ENCODE data around the gene TMEM267. TPM values are rescaled to one million over a fixed set of nuclear protein-coding genes. Genes with fewer than 3 reads are reported as not detected.

TMEM267 gene
- total RNA-seq = 10 to 100 TPM in 1 of 4 donors, 1 to 10 TPM in 3; 6.1 to 10.4 (median 9.2) TPM

- peak; percentile 96 for DNase-seq (ENCODE audit: extremely low spot score)
- peak within 1 kb of the TSS; percentile 76 to 89 (median 84) for H3K4me3 ChIP-seq
- TF ChIP-seq POLR2A (IDR thresholded peaks at IDR 0.05; ENCODE audit: low read depth) (no peak), EP300 (IDR thresholded peaks at IDR 0.05) (no peak), CTCF (IDR thresholded peaks at IDR 0.05) (no peak), POLR2AphosphoS5 (IDR thresholded peaks at IDR 0.05) (peak; percentile 83 to 91)
- H3K4me1 ChIP-seq = peaks cover 14 to 31% (median 22%) of the 10 kb centered on the region in 4 donors
- WGBS = under 1% methylated on average over 24 of the region's 62 CpGs
- no peaks in the 10 kb centered on the region for H3K9me3 ChIP-seq
- H3K27ac ChIP-seq (replicated peaks in 1 of 4) = peak within 1 kb of the TSS; percentile 91 to 97 (median 95)
- intact Hi-C loops (cut with DNase I) = loop anchor here (5.0 to 10.0 kb wide), 3 partner anchors 86 to 359 kb away; partner anchors contain the start of genes HMGCS1 and ZNF131
- no peaks in the 10 kb centered on the region for H3K27me3 ChIP-seq
- H3K36me3 ChIP-seq = no peaks in the 10 kb centered on the region
Measured at GRCh38 chr5:43483298-43484105, at the start of gene TMEM267. Gene TMEM267 (minus strand): TSS chr5:43483865. CDS start chr5:43453969, 29,896 bp downstream.

- no peak overlapping the region for H3K27ac ChIP-seq (replicated peaks in 1 of 4)
- intact Hi-C loops (cut with DNase I) = no loop called here
- H3K36me3 ChIP-seq = peaks cover 54 to 89% (median 73%) of the 10 kb centered on the region in 4 donors
- no peaks in the 10 kb centered on the region for H3K27me3 ChIP-seq
- 93% methylated on average over 2 of the region's 2 CpGs for WGBS
- no peak for DNase-seq (ENCODE audit: extremely low spot score)
- no peaks in the 10 kb centered on the region for H3K4me1 ChIP-seq
- no peaks in the 10 kb centered on the region for H3K9me3 ChIP-seq
- TF ChIP-seq POLR2AphosphoS5 (IDR thresholded peaks at IDR 0.05) = no peak
- TF ChIP-seq CTCF (IDR thresholded peaks at IDR 0.05) = no peak
- no peak for TF ChIP-seq EP300 (IDR thresholded peaks at IDR 0.05)
- TF ChIP-seq POLR2A (IDR thresholded peaks at IDR 0.05; ENCODE audit: low read depth) = no peak
- no peak overlapping the region for H3K4me3 ChIP-seq
Measured at GRCh38 chr5:43530648-43531047, 47.0 kb upstream of the TMEM267 start.

- Histone ChIP-seq H3K4me1 (no peaks in the 10 kb centered on the region), H3K4me3 (no peak overlapping the region), H3K27ac (replicated peaks in 1 of 4) (no peak overlapping the region), H3K27me3 (no peaks in the 10 kb centered on the region), H3K36me3 (peaks cover 22 to 48% (median 42%) of the 10 kb centered on the region in 4 donors), H3K9me3 (no peaks in the 10 kb centered on the region)
- no peak for DNase-seq (ENCODE audit: extremely low spot score)
- 68% methylated on average over 2 of the region's 2 CpGs for WGBS
- intact Hi-C loops (cut with DNase I) = no loop called here
- no peak for TF ChIP-seq EP300 (IDR thresholded peaks at IDR 0.05)
- TF ChIP-seq CTCF (IDR thresholded peaks at IDR 0.05) = no peak
- no peak for TF ChIP-seq POLR2A (IDR thresholded peaks at IDR 0.05; ENCODE audit: low read depth)
- TF ChIP-seq POLR2AphosphoS5 (IDR thresholded peaks at IDR 0.05) = no peak
Measured at GRCh38 chr5:43523662-43524072, 40.0 kb upstream of the TMEM267 start.

- H3K9me3 ChIP-seq = no peaks in the 10 kb centered on the region
- H3K27me3 ChIP-seq = no peaks in the 10 kb centered on the region
- H3K27ac ChIP-seq (replicated peaks in 1 of 4) = no peak overlapping the region
- no peak for DNase-seq (ENCODE audit: extremely low spot score)
- no peak for TF ChIP-seq POLR2A (IDR thresholded peaks at IDR 0.05; ENCODE audit: low read depth)
- no peak for TF ChIP-seq POLR2AphosphoS5 (IDR thresholded peaks at IDR 0.05)
- no peak for TF ChIP-seq EP300 (IDR thresholded peaks at IDR 0.05)
- TF ChIP-seq CTCF (IDR thresholded peaks at IDR 0.05) = no peak
- H3K36me3 ChIP-seq = peaks cover 7 to 27% (median 24%) of the 10 kb centered on the region in 4 donors
- H3K4me3 ChIP-seq = no peak overlapping the region
- WGBS = 93% methylated on average over 1 of the region's 1 CpG
- intact Hi-C loops (cut with DNase I) = no loop called here
- H3K4me1 ChIP-seq = peaks cover 0 to 5% (median 4%) of the 10 kb centered on the region in 4 donors
Measured at GRCh38 chr5:43520615-43521014, 37.0 kb upstream of the TMEM267 start.

Measured in esophagus muscularis mucosa (tissue), 4 donors.